LNCAP (cell line): ENCODE results near the gene CRTAP.

Experiments used
- CTCF ChIP-seq: fragments of 450-650 bp; IDR thresholded peaks from 2 replicates; pipeline ENCODE4 v1.5.1; 2017; ENCODE audit warnings: mild to moderate bottlenecking

The CRTAP gene

GRCh38 chr3:33165372-33165771 lies 51.6 kb downstream of the CRTAP start:
- TF ChIP-seq CTCF = no peak

GRCh38 chr3:33166095-33166494 lies 52.3 kb downstream of the CRTAP start:
- no peak for TF ChIP-seq CTCF

DNA sequence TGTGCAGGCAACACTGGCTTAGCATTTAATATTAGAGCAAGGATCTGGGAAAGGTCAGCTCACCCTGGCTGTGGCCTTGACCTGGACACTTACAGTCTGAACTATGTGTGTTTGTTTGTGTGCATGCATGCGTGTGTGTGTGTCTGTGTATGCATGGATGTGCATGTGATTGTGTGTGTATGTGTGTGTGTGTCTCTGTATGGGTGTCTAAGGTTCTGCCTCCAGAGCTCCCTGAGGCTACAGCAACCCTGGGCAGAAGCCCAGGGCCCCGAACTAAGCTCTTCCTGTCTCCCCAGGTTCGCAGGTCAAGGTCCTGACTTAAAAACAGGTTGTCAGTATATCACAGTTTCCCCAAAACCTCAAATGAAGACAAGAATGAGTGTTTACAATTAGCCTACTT lies 53.5 kb downstream of the CRTAP start:
- TF ChIP-seq CTCF = no peak

DNA sequence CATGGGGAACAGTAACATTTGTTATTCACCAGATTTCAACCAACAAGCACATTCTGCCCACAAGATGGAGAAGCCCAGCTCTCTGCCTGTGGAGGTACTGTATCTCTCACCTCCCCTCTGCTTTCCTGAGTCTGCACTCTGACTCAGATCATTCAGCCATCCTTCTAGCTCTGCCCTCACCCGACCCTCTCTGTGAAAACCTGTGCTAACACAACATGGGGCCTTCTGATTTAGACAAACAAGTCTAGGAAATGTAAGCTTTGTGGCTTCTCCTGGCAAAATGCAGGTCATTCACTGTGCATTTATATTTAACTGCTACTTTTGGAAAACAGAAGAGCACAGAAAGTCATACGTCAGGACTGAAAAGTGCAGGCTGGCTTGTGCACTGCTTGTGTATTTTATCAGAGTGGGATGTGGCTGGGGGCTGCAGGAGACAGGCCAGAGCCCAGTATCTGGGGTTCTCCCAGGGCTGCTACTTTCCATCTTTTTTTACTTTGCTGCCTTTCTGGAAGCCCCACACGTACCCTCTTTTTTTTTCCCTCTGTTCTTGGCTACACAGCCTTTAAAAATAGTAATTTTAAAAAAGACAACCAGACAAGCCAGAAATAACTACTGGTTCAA lies 54.0 kb downstream of the CRTAP start:
- no peak for TF ChIP-seq CTCF

- TF ChIP-seq CTCF = no peak
These were observed 56.7 kb downstream of the CRTAP start for GRCh38 chr3:33170531-33170930.

DNA sequence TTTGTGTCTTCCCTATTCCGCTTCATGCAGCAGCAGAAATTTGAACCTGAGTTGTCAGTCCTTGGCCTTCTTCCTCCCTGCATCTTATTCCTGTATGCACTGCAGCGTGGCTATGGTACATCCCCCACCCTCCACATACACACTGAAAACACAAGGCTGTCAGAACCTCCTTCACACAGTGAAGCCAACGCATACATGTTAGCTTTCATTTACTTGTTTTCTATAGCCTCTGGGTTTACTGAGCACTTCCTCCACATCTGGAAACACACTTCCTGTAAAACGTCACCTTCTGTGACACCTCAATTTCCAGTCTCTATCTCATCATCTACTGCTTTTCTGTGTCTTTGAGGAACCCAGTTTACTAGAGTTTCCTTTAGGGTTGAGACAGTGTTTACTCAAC lies 57.8 kb downstream of the CRTAP start:
- TF ChIP-seq CTCF = no peak

GRCh38 chr3:33173103-33173502 lies 59.3 kb downstream of the CRTAP start:
- TF ChIP-seq CTCF = no peak

GRCh38 chr3:33173672-33174071 lies 59.9 kb downstream of the CRTAP start:
- no peak for TF ChIP-seq CTCF
